ENCODE measurements around the gene ARHGAP31. TPM values are rescaled to one million over a fixed set of nuclear protein-coding genes. Genes with fewer than 3 reads are reported as not detected.
"Not testable (repeated sequence)": the region's sequence is repeated elsewhere in the genome, so short reads cannot be mapped to it uniquely, and the experiment has no call there.

ARHGAP31 gene
- total and polyA plus RNA-seq, 10 donors, result 2.0 to 38.0 (median 25.3) TPM

DNA sequence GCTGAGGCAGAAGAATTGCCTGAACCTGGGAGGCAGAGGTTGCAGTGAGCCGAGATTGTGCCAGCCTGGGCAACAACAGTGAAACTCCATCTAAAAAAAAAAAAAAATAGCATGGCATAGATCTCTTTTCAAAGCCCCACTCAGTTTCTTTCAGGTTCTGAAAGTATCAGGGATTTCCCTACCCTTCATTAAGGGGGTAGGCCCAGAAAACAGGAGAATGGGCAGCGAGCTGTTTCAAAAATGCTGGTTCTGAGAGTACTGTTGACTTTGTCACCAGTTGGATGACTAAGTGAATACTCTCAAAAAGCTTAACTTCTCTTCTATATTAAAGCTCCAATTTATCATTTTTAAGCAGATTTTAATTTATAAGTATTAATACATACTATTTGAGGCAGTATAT, 72.8 kb downstream of the ARHGAP31 start:
- Histone ChIP-seq H3K36me3 (peaks cover 0 to 63% (median 21%) of the 10 kb centered on the region in 6 donors), H3K4me1 (no peaks in the 10 kb centered on the region), H3K27me3 (replicated peaks in 1 of 7) (no peaks in the 10 kb centered on the region), H3K27ac (no peak overlapping the region), H3K9me3 (no peaks in the 10 kb centered on the region), H3K4me3 (no peak overlapping the region)
- intact Hi-C loops (cut with DNase I; ENCODE audit: low total_unique reads), result no loop called here
- no peak for DNase-seq
- WGBS, 5 donors, result 78 to 89% (median 81%) methylated on average over 2 of the region's 2 CpGs
- TF ChIP-seq POLR2AphosphoS5 (IDR thresholded peaks at IDR 0.05), result no peak
- TF ChIP-seq POLR2A (IDR thresholded peaks at IDR 0.05), result no peak
- TF ChIP-seq, protein P1, sequence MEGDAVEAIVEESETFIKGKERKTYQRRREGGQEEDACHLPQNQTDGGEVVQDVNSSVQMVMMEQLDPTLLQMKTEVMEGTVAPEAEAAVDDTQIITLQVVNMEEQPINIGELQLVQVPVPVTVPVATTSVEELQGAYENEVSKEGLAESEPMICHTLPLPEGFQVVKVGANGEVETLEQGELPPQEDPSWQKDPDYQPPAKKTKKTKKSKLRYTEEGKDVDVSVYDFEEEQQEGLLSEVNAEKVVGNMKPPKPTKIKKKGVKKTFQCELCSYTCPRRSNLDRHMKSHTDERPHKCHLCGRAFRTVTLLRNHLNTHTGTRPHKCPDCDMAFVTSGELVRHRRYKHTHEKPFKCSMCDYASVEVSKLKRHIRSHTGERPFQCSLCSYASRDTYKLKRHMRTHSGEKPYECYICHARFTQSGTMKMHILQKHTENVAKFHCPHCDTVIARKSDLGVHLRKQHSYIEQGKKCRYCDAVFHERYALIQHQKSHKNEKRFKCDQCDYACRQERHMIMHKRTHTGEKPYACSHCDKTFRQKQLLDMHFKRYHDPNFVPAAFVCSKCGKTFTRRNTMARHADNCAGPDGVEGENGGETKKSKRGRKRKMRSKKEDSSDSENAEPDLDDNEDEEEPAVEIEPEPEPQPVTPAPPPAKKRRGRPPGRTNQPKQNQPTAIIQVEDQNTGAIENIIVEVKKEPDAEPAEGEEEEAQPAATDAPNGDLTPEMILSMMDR (IDR thresholded peaks at IDR 0.05 in 8 of 11, conservative IDR thresholded peaks at IDR 0.05 in 3 of 11), result no peak

DNA sequence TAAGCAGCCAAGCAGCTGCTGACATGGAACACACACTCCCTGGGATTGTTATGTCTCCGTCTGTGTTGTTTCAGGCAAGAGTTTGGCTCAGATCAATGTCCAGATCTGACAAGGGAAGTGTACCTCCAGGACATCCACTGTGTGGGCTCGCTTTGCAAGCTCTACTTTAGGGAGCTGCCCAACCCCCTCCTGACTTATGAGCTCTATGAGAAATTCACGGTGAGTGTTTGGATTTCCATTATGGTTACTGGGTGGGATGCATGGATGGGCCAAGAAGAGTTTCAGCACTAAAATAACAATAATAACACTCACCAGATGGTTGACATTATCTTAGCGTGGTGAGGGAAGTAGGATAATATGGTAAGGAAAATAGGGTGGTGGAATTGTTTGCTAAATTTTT, 74.1 kb downstream of the ARHGAP31 start:
- H3K36me3 ChIP-seq, result peaks cover 0 to 64% (median 21%) of the 10 kb centered on the region in 6 donors
- TF ChIP-seq POLR2A (IDR thresholded peaks at IDR 0.05), result no peak
- no peak for TF ChIP-seq POLR2AphosphoS5 (IDR thresholded peaks at IDR 0.05)
- TF ChIP-seq, protein P1 (IDR thresholded peaks at IDR 0.05 in 8 of 11, conservative IDR thresholded peaks at IDR 0.05 in 3 of 11), result no peak
- no peaks in the 10 kb centered on the region for H3K27me3 ChIP-seq (replicated peaks in 1 of 7)
- H3K9me3 ChIP-seq, result no peaks in the 10 kb centered on the region
- H3K4me1 ChIP-seq, result no peaks in the 10 kb centered on the region
- 89 to 96% (median 94%) methylated on average over 4 of the region's 4 CpGs for WGBS, 5 donors
- no peak overlapping the region for H3K27ac ChIP-seq
- intact Hi-C loops (cut with DNase I; ENCODE audit: low total_unique reads), result no loop called here
- H3K4me3 ChIP-seq, result no peak overlapping the region
- no peak for DNase-seq

DNA sequence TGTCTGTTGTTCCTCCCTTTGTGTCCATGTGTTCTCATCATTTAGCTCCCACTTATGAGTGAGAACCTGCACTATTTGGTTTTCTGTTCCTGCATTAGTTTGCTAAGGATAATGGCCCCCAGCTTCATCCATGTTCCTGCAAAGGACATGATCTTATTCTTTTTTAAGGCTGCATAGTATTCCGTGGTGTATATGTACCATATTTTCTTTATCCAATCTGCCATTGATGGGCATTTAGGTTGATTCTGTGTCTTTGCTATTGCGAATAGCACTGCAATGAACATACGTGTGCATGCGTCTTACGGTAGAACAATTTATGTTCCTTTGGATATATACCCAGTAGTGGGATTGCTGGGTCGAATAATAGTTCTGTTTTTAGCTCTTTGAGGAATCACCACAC, 77.6 kb downstream of the ARHGAP31 start:
- H3K4me1 ChIP-seq; DNase-seq; H3K27ac ChIP-seq; intact Hi-C loops (cut with DNase I; ENCODE audit: low total_unique reads); H3K4me3 ChIP-seq; H3K27me3 ChIP-seq (replicated peaks in 1 of 7); H3K9me3 ChIP-seq: not testable (repeated sequence)
- peaks cover 0 to 64% (median 22%) of the 10 kb centered on the region in 6 donors for H3K36me3 ChIP-seq
- 97 to 99% (median 98%) methylated on average over 6 of the region's 6 CpGs for WGBS, 5 donors

DNA sequence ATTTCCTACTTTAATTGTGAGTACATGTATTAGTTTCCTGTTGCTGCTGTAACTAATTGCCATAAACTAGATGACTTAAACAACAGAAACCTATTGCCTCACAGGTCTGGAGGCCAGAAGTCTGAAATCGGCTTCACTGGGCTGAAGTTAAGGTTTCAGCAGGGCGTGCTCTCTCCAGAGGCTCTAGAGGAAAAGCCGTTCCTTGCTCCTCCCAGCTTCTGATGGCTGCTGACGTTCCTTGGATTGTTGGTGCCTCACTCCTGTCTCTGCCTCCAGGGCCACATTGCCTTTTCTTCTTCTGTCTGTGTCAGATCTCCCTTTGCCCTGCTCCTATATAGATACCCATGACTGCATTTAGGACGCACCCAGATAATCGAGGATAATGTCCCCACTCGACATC, 80.9 kb downstream of the ARHGAP31 start:
- no peak overlapping the region for H3K27ac ChIP-seq
- no peak for TF ChIP-seq POLR2AphosphoS5 (IDR thresholded peaks at IDR 0.05)
- TF ChIP-seq, protein P1 (IDR thresholded peaks at IDR 0.05 in 8 of 11, conservative IDR thresholded peaks at IDR 0.05 in 3 of 11), result no peak
- TF ChIP-seq POLR2A (IDR thresholded peaks at IDR 0.05), result no peak
- intact Hi-C loops (cut with DNase I; ENCODE audit: low total_unique reads), result no loop called here
- no peak for DNase-seq
- WGBS, 5 donors, result 88 to 96% (median 92%) methylated on average over 7 of the region's 7 CpGs
- H3K36me3 ChIP-seq, result peaks cover 0 to 31% (median 5%) of the 10 kb centered on the region in 6 donors
- H3K9me3 ChIP-seq, result no peaks in the 10 kb centered on the region
- H3K27me3 ChIP-seq (replicated peaks in 1 of 7), result no peaks in the 10 kb centered on the region
- H3K4me1 ChIP-seq, result no peaks in the 10 kb centered on the region
- H3K4me3 ChIP-seq, result no peak overlapping the region

DNA sequence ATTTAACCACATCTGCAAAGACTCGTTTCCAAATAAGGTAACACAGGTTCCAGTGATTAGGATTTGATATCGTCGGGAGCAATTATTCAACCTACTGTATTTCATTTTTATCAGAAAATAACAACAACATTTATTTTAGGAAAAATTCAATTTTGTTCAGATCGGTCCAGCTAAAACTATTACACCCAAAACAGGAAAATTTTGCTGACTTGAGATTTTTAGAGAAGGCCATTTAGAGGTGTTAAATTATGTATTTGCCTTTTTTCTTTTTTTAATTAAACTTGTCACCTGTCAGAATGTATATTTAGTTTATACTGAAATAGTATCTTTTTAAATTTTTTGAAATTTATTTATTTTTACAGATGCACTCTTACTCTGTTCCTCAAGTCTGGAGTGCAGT, 81.3 kb downstream of the ARHGAP31 start:
- H3K4me1 ChIP-seq, result no peaks in the 10 kb centered on the region
- WGBS, 5 donors, result 96 to 99% (median 96%) methylated on average over 4 of the region's 4 CpGs

More for the DNA sequence above, 81.3 kb downstream of the ARHGAP31 start:
- Histone ChIP-seq H3K27ac (no peak overlapping the region), H3K27me3 (replicated peaks in 1 of 7) (no peaks in the 10 kb centered on the region), H3K9me3 (no peaks in the 10 kb centered on the region), H3K4me3 (no peak overlapping the region), H3K36me3 (peaks cover 0 to 33% (median 5%) of the 10 kb centered on the region in 6 donors)
- no peak for TF ChIP-seq POLR2A (IDR thresholded peaks at IDR 0.05)
- no peak for TF ChIP-seq POLR2AphosphoS5 (IDR thresholded peaks at IDR 0.05)
- TF ChIP-seq, protein P1 (IDR thresholded peaks at IDR 0.05 in 8 of 11, conservative IDR thresholded peaks at IDR 0.05 in 3 of 11), result no peak
- intact Hi-C loops (cut with DNase I; ENCODE audit: low total_unique reads), result no loop called here
- no peak for DNase-seq
